Gastrocnemius medialis (tissue), 4 donors: ENCODE results near the gene PHF11.

Source experiments
- CTCF ChIP-seq, 5 experiments: fragments of 450-650 bp in 3 of 5; fragments of 200-600 bp in 2 of 5; sonication (generic) in 2 of 5; IDR thresholded peaks in 4 of 5; conservative IDR thresholded peaks in 1 of 5; 1 replicate in 4 of 5; 2 replicates in 1 of 5; pipeline ENCODE4 v1.5.1; 2016 to 2019; ENCODE audit warnings: antibody characterized with exemption in 5 of 5, mild to moderate bottlenecking in 3 of 5, moderate library complexity in 3 of 5
- POLR2A ChIP-seq, 2 donors: fragments of 450-650 bp; IDR thresholded peaks; one replicate each; pipeline ENCODE4 v1.6.1; 2017; ENCODE audit warnings: antibody characterized with exemption in 2 of 2, mild to moderate bottlenecking in 2 of 2, moderate library complexity in 2 of 2

- peak in 2 of 5 experiments; percentile 29 to 47 for TF ChIP-seq CTCF (IDR thresholded peaks at IDR 0.05 in 4 of 5, conservative IDR thresholded peaks at IDR 0.05 in 1 of 5)
- peak; percentile 26 to 34 for TF ChIP-seq POLR2A (IDR thresholded peaks at IDR 0.05)
Observed at GRCh38 chr13:49495783-49496762, at the start of gene PHF11.
